Measurements from ENCODE around the gene BCKDHA.

DNA sequence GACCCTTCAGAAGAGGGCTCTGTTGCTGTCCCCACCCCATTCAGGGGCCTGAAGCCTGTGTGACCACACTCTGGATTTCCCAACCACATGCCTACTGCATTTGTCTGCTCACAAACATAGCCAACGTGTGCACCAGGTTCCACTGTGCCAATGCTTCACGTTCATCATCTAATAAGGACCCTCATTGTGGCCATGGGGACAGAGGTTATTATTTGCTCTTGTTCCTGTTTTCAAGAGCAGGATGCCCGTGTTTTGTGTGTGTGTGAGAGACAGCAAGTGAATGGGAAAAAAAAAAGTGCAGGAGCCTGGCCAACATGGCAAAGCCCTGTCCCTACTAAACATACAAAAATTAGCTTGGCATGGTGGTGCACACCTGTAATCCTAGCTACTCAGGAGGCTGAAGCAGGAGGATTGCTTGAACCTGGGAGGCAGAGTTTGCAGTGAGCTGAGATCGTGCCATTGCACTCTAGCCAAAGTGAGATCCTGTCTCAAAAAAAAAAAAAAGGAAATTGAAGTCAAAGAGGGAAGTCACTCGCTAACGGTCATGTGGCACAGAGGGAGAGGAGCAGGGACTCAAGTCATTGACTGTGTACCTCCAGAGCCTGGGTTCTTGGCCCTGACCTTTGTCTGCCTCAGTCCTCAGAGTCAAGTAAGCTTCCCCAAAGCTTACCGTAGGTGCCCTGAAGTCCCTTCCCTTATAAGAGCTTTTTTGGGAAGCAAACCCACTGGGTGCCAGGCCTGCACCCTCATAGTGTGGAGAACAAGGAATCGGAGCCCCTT, 22.7 kb downstream of the BCKDHA start:
- TF ChIP-seq EZH2 (IDR thresholded peaks at IDR 0.05; ENCODE audit: insufficient read depth, poor library complexity, severe bottlenecking) (no peak), EZH2phosphoT487 (IDR thresholded peaks at IDR 0.05; ENCODE audit: insufficient read depth, low read depth) (no peak)
